Endothelial cell of umbilical vein (primary cell): ENCODE results near the gene ANAPC2.

Experiments used
- CTCF ChIP-seq, 2 donors: IDR thresholded peaks; 1 replicate in 1 of 2; 2 replicates in 1 of 2; pipeline ENCODE4 v1.5.1; 2011; ENCODE audit warnings: low read length in 2 of 2, mild to moderate bottlenecking in 2 of 2, moderate library complexity in 2 of 2, control low read depth in 1 of 2, inconsistent platforms in 1 of 2, low read depth in 1 of 2; ENCODE audit not compliant: insufficient read depth in 1 of 2; ENCODE audit errors: extremely low read depth in 1 of 2
- EZH2 ChIP-seq: IDR thresholded peaks from 2 replicates; pipeline ENCODE4 v1.6.1; 2012; ENCODE audit warnings: borderline replicate concordance, low read depth, mild to moderate bottlenecking, moderate library complexity, low read length, inconsistent platforms; ENCODE audit not compliant: severe bottlenecking
- FOS ChIP-seq: IDR thresholded peaks from 2 replicates; pipeline ENCODE4 v1.6.1; 2011; ENCODE audit warnings: mild to moderate bottlenecking, low read length, moderate library complexity, borderline replicate concordance; ENCODE audit not compliant: insufficient read depth
- POLR2AphosphoS5 ChIP-seq: IDR thresholded peaks from 2 replicates; pipeline ENCODE4 v1.6.1; 2012; ENCODE audit warnings: low read depth, mild to moderate bottlenecking, control low read depth, low read length, moderate library complexity; ENCODE audit not compliant: insufficient read depth
- TF ChIP-seq, protein P1 (sequence below): IDR thresholded peaks from 2 replicates; pipeline ENCODE4 v1.6.1; 2011; ENCODE audit not compliant: insufficient read depth, insufficient read length

DNA sequence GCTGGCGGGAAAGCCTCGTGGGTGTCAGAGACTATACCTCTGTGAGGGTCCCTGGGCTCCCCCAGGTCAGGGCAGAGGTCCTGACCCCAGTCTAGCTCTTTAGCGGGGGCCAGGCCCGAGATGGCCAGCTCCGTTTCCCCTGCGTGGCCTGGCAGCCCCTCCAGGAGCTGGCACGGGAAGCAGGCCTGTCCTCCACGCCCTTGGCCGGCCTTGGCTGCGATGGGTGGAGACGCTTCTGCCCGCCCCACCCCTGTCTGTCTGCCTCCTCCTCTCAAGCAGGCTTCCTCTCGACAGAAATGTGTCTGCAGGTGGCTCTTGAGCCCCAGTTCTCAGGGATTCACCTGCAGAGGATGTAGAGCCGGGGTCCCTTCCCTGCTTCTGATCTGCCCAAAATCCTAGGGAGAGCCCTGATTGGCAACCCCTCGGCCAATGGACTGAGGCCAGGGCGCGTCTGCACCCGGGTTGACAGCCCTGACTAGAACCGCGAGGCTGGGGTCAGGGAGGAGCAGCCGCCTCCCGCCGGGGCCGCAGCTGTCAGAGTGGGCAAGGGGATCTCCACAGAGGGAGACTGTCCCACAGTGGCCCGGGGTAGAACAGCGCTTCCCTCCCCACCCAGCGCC, 52.0 kb downstream of the ANAPC2 start:
- TF ChIP-seq EZH2: peak; percentile 45
- TF ChIP-seq, protein P1, sequence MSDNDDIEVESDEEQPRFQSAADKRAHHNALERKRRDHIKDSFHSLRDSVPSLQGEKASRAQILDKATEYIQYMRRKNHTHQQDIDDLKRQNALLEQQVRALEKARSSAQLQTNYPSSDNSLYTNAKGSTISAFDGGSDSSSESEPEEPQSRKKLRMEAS: no peak
- no peak for TF ChIP-seq POLR2AphosphoS5
- no peak for TF ChIP-seq FOS
- TF ChIP-seq CTCF (IDR thresholded peaks at IDR 0.05; ENCODE audit: extremely low read depth in 1 of 2, insufficient read depth in 1 of 2, low read depth in 1 of 2, low read length in 2 of 2): no peak
